ENCODE data around the gene GBF1.

- TF ChIP-seq, protein P1, sequence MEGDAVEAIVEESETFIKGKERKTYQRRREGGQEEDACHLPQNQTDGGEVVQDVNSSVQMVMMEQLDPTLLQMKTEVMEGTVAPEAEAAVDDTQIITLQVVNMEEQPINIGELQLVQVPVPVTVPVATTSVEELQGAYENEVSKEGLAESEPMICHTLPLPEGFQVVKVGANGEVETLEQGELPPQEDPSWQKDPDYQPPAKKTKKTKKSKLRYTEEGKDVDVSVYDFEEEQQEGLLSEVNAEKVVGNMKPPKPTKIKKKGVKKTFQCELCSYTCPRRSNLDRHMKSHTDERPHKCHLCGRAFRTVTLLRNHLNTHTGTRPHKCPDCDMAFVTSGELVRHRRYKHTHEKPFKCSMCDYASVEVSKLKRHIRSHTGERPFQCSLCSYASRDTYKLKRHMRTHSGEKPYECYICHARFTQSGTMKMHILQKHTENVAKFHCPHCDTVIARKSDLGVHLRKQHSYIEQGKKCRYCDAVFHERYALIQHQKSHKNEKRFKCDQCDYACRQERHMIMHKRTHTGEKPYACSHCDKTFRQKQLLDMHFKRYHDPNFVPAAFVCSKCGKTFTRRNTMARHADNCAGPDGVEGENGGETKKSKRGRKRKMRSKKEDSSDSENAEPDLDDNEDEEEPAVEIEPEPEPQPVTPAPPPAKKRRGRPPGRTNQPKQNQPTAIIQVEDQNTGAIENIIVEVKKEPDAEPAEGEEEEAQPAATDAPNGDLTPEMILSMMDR (IDR thresholded peaks at IDR 0.05; ENCODE audit: low read depth, low read length), result no peak
- no peak for TF ChIP-seq EZH2phosphoT487 (IDR thresholded peaks at IDR 0.05; ENCODE audit: low read depth)
Observed at GRCh38 chr10:102400076-102400475, 154.7 kb downstream of the GBF1 start.
